Measurements from ENCODE around the gene PIGV.
"Not testable (repeated sequence)": the region's sequence is repeated elsewhere in the genome, so short reads cannot be mapped to it uniquely, and the experiment has no call there.

PIGV gene

GRCh38 chr1:26797627-26798026, 9.9 kb downstream of the PIGV start:
- DNase-seq: no peak

GRCh38 chr1:26799479-26800142, 11.9 kb downstream of the PIGV start:
- DNase-seq: no peak

- DNase-seq: not testable (repeated sequence)
Measured at GRCh38 chr1:26803932-26804331, 16.2 kb downstream of the PIGV start.

GRCh38 chr1:26810105-26810504, 22.4 kb downstream of the PIGV start:
- peak; percentile 77 for DNase-seq

- no peak for DNase-seq
Measured at GRCh38 chr1:26811057-26811456, 23.3 kb downstream of the PIGV start.

- DNase-seq: no peak
Measured at GRCh38 chr1:26811708-26812107, 24.0 kb downstream of the PIGV start.

- no peak for DNase-seq
Measured at GRCh38 chr1:26814377-26814776, 26.6 kb downstream of the PIGV start.

- no peak for DNase-seq
Measured at GRCh38 chr1:26814893-26815292, 27.1 kb downstream of the PIGV start.

- DNase-seq: no peak
Measured at GRCh38 chr1:26820784-26821269, 33.1 kb downstream of the PIGV start.

GRCh38 chr1:26822737-26823395, 35.1 kb downstream of the PIGV start:
- DNase-seq: no peak

- DNase-seq: peak; percentile 55
Measured at GRCh38 chr1:26824731-26825130, 37.0 kb downstream of the PIGV start.

GRCh38 chr1:26826261-26827105, 38.7 kb downstream of the PIGV start, which contains the start of gene ZDHHC18:
TSS of gene ZDHHC18 (plus strand) at chr1:26826688. CDS start at chr1:26826805, 117 bp downstream.
- DNase-seq: peak; percentile 72

GRCh38 chr1:26827106-26827604, 39.4 kb downstream of the PIGV start:
- DNase-seq: peak; percentile 44

- DNase-seq: peak; percentile 52
Measured at GRCh38 chr1:26827663-26828062, 39.9 kb downstream of the PIGV start.

GRCh38 chr1:26828411-26828991, 40.8 kb downstream of the PIGV start:
- DNase-seq: no peak

- DNase-seq: peak; percentile 51
Measured at GRCh38 chr1:26829184-26829911, 41.6 kb downstream of the PIGV start.

GRCh38 chr1:26831059-26831458, 43.3 kb downstream of the PIGV start:
- DNase-seq: no peak

GRCh38 chr1:26831546-26832248, 43.9 kb downstream of the PIGV start:
- DNase-seq: no peak

GRCh38 chr1:26832249-26832960, 44.7 kb downstream of the PIGV start:
- no peak for DNase-seq

Data from islet precursor cell (in vitro differentiated cells).